ENCODE measurements around the gene TMEM151B. TPM values are rescaled to one million over a fixed set of nuclear protein-coding genes. Genes with fewer than 3 reads are reported as not detected.

TMEM151B gene
- 1 to 10 TPM in 1 of 2 donors, under 1 TPM in 1; 0.09 to 1.1 TPM for total RNA-seq

DNA sequence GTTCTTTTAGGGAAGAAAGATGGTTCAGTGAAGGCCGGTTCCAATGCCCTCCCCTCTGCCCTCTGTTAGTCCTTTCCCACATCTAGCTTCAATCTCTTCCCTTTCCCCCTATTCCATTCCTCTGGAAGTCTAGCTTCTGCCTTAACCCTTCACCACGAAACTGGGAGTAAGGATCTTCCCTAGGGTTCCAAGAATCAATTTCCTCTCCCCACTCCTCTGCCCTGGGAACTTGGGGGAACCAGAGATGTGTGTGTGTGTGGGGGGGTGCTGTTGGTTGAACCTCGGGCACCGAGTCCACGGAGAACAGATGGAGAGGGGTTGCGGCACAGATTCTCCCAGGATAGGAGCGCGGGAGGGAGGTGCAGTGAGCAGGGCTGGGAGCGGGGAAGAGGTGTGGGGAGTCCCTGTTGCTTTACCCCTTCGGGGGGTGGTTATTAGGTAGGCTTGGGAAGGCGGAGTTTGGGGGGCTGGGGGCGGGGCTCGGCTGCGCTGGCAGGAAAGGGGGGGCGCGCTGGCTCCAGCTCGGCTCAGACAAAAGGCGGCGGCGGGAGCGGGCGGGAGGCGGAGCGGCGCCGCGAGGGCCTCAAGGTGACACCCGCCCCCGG is at the start of gene TMEM151B:
Gene TMEM151B, plus strand, starts transcription at position 530 of the 605 bp plus-strand sequence. CDS start 293 bp downstream, outside the sequence.
- Histone ChIP-seq H3K36me3 (no peaks in the 10 kb centered on the region), H3K4me3 (peak within 1 kb of the TSS; percentile 29 to 45), H3K4me1 (replicated peaks) (no peaks in the 10 kb centered on the region), H3K27ac (no peak within 1 kb of the TSS), H3K9me3 (no peaks in the 10 kb centered on the region), H3K27me3 (replicated peaks; ENCODE audit: insufficient read depth) (no peaks in the 10 kb centered on the region)
- no peak for DNase-seq (ENCODE audit: low spot score)
- intact Hi-C loops (cut with DNase I) = loop anchor here (2.0 to 5.0 kb wide), 2 partner anchors 37 to 69 kb away; no protein-coding TSS in a partner anchor
- 13% methylated on average over 27 of the region's 29 CpGs for WGBS
- TF ChIP-seq POLR2AphosphoS5 (IDR thresholded peaks at IDR 0.05) (no peak), POLR2A (IDR thresholded peaks at IDR 0.05) (no peak)
- TF ChIP-seq, protein P1, sequence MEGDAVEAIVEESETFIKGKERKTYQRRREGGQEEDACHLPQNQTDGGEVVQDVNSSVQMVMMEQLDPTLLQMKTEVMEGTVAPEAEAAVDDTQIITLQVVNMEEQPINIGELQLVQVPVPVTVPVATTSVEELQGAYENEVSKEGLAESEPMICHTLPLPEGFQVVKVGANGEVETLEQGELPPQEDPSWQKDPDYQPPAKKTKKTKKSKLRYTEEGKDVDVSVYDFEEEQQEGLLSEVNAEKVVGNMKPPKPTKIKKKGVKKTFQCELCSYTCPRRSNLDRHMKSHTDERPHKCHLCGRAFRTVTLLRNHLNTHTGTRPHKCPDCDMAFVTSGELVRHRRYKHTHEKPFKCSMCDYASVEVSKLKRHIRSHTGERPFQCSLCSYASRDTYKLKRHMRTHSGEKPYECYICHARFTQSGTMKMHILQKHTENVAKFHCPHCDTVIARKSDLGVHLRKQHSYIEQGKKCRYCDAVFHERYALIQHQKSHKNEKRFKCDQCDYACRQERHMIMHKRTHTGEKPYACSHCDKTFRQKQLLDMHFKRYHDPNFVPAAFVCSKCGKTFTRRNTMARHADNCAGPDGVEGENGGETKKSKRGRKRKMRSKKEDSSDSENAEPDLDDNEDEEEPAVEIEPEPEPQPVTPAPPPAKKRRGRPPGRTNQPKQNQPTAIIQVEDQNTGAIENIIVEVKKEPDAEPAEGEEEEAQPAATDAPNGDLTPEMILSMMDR (IDR thresholded peaks at IDR 0.05) = no peak

DNA sequence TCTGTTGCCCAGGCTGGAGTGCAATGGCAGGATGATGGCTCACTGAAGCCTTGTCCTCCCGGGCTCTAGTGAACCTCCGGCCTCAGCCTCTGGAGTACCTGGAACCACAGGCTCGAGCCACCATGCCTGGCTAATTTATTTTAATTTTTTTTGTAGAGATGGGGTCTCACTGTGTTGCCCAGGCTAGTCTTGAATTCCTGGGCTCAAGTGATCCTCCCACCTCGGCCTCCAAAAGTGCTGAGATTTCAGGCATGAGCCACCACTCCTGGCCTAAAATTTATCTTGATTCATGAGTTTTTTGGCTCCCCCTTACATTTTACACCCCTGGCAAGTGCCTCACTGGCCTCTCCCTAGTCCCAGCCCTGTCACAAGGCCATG is 49.3 kb upstream of the TMEM151B start:
- intact Hi-C loops (cut with DNase I) = no loop called here
- no peaks in the 10 kb centered on the region for H3K9me3 ChIP-seq
- no peaks in the 10 kb centered on the region for H3K27me3 ChIP-seq (replicated peaks; ENCODE audit: insufficient read depth)
- no peaks in the 10 kb centered on the region for H3K36me3 ChIP-seq
- no peak overlapping the region for H3K4me3 ChIP-seq
- H3K27ac ChIP-seq = peak overlapping the region; percentile 78 to 89
- no peak for TF ChIP-seq POLR2AphosphoS5 (IDR thresholded peaks at IDR 0.05)
- TF ChIP-seq POLR2A (IDR thresholded peaks at IDR 0.05) = no peak
- DNase-seq (ENCODE audit: low spot score) = no peak
- 87% methylated on average over 4 of the region's 4 CpGs for WGBS
- peaks cover 17% of the 10 kb centered on the region for H3K4me1 ChIP-seq (replicated peaks)

DNA sequence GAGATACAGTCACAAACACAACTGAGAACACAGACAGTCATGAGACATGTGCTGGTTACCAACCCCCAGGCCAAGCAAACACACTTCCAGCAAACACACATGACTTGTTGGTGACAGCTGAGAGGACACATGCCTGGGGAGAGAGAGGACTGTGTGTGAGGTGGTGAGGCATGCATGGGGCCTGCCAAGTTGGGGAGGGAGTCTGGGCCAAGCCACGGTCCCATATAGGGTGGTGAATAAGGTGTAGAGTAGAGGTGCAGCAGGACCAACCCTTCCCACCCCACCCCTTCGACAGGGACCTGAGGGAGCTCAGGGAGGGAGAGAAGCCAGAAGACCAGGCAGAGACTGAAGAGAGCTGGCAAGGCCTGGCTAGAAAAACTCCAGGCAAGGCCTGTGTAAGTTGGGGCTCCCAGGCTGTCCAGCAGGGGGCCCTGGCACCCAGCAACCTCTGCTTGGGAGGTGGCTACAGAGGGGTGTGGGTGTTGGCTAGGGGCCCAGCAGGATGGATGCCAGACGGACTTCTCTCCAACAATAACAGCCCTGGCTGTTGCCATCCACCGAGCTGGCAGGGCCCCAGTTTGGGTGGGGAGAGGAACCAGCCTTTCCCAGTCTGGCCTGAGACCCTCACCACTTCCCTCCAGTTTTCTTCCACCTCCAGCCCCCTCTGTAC is 48.8 kb upstream of the TMEM151B start:
- intact Hi-C loops (cut with DNase I) = no loop called here
- Histone ChIP-seq H3K27me3 (replicated peaks; ENCODE audit: insufficient read depth) (no peaks in the 10 kb centered on the region), H3K36me3 (no peaks in the 10 kb centered on the region), H3K9me3 (no peaks in the 10 kb centered on the region), H3K4me1 (replicated peaks) (peaks cover 17% of the 10 kb centered on the region), H3K4me3 (no peak overlapping the region), H3K27ac (peak overlapping the region; percentile 78 to 89)
- peak; percentile 88 for DNase-seq (ENCODE audit: low spot score)
- WGBS = 23% methylated on average over 4 of the region's 4 CpGs
- TF ChIP-seq POLR2AphosphoS5 (IDR thresholded peaks at IDR 0.05) (peak; percentile 88), POLR2A (IDR thresholded peaks at IDR 0.05) (no peak)
- TF ChIP-seq, protein P1 (IDR thresholded peaks at IDR 0.05) = peak; percentile 39 to 92 (median 72)

DNA sequence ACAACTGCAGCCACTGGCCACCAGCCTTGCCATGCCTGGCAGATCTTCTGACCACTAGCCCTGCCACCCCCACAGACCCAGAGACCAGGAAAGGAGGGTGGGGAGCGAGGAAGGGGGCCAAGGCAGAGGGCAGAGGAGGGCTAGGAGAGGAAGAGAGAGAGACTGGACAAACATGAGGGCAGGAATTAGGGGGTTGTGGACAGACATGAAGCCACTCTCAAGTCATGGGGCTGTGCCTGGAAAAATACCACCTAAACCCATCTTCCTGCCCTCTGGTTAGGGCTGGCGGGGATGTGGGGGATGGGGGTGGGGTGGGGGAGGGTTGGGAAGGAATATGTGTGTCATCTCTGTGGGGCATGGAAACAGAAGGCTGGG is 48.3 kb upstream of the TMEM151B start:
- no peak for TF ChIP-seq POLR2AphosphoS5 (IDR thresholded peaks at IDR 0.05)
- TF ChIP-seq POLR2A (IDR thresholded peaks at IDR 0.05) = no peak
- TF ChIP-seq, protein P1 (IDR thresholded peaks at IDR 0.05) = no peak
- H3K27ac ChIP-seq = peak overlapping the region; percentile 78 to 89
- peaks cover 17% of the 10 kb centered on the region for H3K4me1 ChIP-seq (replicated peaks)
- no peak for DNase-seq (ENCODE audit: low spot score)
- H3K9me3 ChIP-seq = no peaks in the 10 kb centered on the region
- no peaks in the 10 kb centered on the region for H3K27me3 ChIP-seq (replicated peaks; ENCODE audit: insufficient read depth)
- intact Hi-C loops (cut with DNase I) = no loop called here
- no peak overlapping the region for H3K4me3 ChIP-seq
- no peaks in the 10 kb centered on the region for H3K36me3 ChIP-seq
- 84% methylated on average over 2 of the region's 2 CpGs for WGBS

DNA sequence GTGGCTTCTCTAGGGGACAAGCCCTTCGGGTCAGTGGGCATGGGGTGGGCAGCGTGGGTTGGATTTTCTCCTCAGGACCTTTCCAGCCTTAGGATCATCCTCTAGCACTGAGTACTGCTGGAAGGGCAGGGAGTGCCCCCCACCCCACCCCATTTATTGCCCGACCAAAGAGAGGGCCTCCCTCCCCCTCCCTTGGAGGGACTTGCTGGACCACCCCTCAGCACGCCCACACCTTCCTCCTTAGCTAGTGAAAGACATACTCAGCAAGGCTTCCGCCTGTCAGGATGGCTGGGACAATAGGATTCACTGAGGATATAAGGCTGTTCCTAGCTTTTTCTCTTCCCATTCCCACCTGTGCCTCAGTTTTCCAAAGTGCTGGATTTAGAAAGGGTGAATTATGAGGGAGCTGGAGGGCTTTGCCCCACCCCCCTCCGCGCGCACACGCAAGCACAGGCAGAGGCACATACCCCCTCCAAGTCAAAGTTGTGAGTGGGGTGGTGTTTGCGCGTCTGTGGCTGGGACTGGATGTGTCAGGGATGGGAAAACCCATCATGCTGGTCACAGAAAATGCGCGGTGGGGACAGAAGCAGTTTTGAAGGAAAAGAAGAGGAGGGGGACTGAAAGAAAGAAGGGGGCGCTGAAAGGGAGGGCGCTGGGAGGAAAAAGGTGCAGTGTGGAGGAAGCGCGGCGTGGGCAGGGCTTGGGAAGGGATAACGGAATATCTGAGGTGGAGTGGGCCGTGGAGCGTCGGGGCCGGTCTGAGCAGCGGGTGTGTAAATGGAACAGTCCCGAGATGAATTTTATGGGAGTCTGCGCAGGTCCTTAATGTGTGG is 47.5 kb upstream of the TMEM151B start:
- intact Hi-C loops (cut with DNase I) = no loop called here

More for the DNA sequence above, 47.5 kb upstream of the TMEM151B start:
- no peaks in the 10 kb centered on the region for H3K9me3 ChIP-seq
- H3K4me3 ChIP-seq = peak overlapping the region; percentile 54 to 55
- WGBS = 26% methylated on average over 26 of the region's 26 CpGs
- TF ChIP-seq POLR2AphosphoS5 (IDR thresholded peaks at IDR 0.05) = no peak
- TF ChIP-seq, protein P1 (IDR thresholded peaks at IDR 0.05) = no peak
- TF ChIP-seq POLR2A (IDR thresholded peaks at IDR 0.05) = no peak
- H3K36me3 ChIP-seq = no peaks in the 10 kb centered on the region
- H3K27me3 ChIP-seq (replicated peaks; ENCODE audit: insufficient read depth) = no peaks in the 10 kb centered on the region
- H3K27ac ChIP-seq = peak overlapping the region; percentile 78 to 89
- H3K4me1 ChIP-seq (replicated peaks) = peaks cover 14% of the 10 kb centered on the region
- DNase-seq (ENCODE audit: low spot score) = no peak
